ENCODE results near the gene RPS6KA2. TPM values are rescaled to one million over a fixed set of nuclear protein-coding genes. Genes with fewer than 3 reads are reported as not detected.
"Not testable (repeated sequence)": the region's sequence is repeated elsewhere in the genome, so short reads cannot be mapped to it uniquely, and the experiment has no call there.

RPS6KA2 gene
- total RNA-seq, 1 donor from 2014 or later = 2.4 TPM

DNA sequence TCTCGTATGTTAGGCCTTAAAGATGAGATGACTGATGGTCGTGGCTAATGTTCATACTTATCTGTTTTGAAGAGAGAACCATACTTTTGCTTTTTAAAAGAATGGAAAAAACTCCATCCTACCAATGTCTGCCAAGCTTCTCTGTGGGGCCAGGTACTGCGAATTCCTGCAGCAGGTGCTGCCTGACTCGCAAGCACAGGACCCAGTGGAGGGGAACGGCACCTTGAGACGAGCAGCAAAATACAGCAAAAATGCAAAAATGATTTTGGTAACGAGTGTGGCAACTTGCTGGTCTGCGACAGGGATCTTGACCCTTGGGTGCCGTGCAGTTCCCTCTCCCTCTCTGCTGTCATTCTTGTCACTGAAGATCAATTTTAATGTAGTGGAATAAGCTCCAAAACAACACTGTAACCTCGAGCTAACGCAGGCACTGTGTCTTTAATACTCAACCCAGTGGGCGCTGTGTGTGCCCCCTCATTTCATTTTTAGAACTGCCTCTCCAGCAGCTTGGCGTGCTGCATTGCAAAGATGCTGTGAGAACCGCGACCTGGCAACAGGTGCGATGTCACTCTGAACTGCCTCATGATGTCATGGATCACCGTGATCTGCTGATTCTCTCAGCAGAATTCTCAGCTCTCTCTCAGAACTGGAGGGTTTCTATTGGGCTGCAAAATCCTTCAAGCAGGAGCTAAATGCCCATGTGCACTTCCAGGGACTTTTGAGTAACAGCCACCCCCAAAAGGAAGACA, 92.2 kb downstream of the RPS6KA2 start:
- intact Hi-C loops (cut with micrococcal nuclease) = no loop called here

DNA sequence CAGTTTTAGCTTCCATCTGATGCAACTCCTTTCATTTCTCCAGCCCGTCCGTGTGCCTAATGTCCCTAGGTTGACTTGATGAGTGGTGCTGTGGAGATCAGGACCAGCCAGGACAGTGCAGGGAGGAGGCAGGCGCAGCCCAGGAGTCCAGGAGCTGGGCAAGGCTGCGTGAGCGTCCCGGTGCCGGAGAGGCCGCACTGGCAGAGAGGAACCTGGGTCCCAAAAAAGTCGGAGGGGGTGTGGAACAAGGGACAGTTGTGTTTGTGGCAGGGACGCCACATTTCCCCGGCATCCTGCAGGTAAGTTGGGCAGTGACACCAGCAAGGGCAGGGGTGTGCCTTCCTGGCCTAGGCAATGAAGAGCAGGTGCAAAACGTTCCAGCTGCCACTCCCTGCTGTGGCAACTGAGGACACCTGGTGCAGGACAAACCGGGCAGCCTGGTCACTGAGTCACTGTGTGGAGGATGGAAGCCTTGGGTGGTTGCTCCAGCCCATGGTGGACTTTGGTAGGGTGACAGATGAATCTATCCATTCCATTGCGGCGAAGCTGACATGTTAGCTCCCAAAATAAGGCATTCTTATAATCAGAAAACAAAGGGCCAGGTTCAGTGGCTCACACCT, 93.7 kb downstream of the RPS6KA2 start:
- intact Hi-C loops (cut with micrococcal nuclease) = no loop called here

DNA sequence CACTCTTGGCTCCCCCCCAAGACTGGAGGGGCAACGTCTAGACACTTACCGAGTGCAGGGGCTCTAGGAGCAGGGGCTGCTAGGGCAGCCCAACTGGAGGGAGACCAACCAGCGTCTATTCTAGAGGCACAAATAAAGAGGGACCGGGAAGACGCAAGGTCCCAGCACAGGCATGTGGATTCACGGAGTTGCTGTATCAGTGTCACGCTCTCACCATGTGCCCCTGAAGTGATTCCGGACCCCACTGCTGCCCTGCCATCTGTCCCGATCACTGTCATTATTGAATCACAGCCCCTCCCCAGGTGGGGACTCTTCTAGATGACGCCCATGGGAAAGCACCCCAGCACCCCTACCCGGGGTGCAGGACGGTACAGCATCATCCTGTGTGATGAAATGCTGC, 94.7 kb downstream of the RPS6KA2 start:
- intact Hi-C loops (cut with micrococcal nuclease) = no loop called here

- intact Hi-C loops (cut with micrococcal nuclease) = no loop called here
Observed at GRCh38 chr6:166530211-166531095, 96.6 kb downstream of the RPS6KA2 start.

- intact Hi-C loops (cut with micrococcal nuclease) = no loop called here
Observed at GRCh38 chr6:166529586-166529985, 97.5 kb downstream of the RPS6KA2 start.

GRCh38 chr6:166529058-166529457, 98.0 kb downstream of the RPS6KA2 start:
- intact Hi-C loops (cut with micrococcal nuclease) = not testable (repeated sequence)

DNA sequence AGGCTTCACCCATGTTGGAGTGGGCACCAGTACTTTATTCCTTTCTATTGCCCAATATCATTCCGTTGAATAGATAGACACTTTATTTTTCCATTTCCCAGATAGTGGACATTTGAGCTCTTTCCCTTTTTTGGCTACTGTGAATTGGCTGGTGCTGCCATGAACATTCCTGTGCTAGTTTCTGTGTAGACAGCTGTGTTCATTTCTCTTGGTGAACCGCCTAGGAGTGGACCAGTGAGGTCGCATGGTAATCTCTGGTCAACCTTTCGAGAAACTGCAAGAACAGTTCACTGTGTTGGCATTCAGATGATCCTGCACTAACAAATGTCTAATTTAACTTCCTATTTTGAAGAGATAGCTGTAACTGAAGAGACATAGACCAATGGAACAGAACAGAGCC, 99.2 kb downstream of the RPS6KA2 start:
- intact Hi-C loops (cut with micrococcal nuclease) = no loop called here

- intact Hi-C loops (cut with micrococcal nuclease) = no loop called here
Observed at GRCh38 chr6:166526937-166527336, 100.1 kb downstream of the RPS6KA2 start.

DNA sequence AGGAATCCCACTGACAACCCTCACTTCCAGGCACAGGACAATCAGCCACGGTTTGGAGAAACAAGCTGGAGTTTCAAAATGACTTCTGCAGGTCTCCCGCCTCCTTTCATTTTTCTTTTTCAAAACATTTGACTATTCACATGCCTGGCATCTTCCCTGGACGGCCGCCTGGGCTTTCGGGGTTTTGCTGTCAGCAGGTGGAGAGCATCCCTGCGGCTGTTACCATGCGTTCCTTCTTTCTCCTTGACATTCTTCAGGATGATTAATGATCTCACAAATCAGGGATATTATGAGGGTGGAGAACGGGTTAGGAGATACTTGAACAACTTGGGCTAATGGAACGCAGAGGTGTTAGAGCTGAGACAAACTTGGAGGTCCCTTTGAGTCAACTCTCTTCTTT, 101.5 kb downstream of the RPS6KA2 start:
- intact Hi-C loops (cut with micrococcal nuclease) = no loop called here

- intact Hi-C loops (cut with micrococcal nuclease) = no loop called here
Observed at GRCh38 chr6:166523782-166524559, 103.1 kb downstream of the RPS6KA2 start.

DNA sequence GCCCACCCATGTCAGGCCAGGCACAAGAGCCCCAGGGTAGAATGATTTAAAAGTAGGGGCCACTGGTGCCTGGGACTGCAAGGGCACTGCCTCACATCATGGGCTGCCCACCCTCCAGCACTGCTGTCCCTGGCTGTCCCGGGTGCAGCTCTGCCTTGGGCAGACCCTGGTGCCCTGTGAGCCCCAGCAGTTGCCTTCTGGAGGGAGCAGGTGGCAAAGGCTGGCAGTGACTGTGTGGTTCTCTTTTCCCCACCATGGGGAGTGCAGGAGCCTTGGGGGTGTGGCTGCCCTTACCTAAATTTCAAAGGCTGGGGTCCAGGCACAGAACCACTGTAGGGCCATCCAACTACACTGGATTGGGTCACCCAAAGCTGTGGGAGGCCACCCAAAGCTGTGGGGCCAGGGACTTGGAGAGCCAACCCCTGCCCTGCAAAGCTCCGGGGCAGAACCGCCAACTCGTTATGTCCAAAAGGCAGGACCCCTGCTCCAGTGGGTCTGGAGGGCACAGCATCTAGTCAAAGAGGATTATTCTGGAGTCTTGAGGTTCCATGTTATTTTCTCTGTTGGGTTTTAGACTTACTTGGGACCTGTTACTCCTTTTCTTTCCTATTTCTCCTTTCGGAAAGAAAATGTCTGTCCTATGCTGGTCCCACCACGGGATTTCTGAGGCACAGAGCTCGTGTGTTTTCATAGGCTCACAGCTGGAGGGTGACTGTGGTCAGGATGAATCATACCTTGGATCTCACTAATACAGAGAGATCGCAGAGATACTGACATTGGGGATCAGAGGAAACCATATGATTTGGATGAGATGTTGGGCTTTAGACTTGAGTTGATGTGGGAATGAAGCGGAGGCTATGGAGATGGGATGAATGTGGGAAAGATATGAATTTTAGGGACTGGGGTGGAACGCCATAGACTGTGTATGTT, 105.9 kb downstream of the RPS6KA2 start:
- intact Hi-C loops (cut with micrococcal nuclease) = no loop called here

- intact Hi-C loops (cut with micrococcal nuclease) = no loop called here
Observed at GRCh38 chr6:166516251-166516884, 110.7 kb downstream of the RPS6KA2 start.

DNA sequence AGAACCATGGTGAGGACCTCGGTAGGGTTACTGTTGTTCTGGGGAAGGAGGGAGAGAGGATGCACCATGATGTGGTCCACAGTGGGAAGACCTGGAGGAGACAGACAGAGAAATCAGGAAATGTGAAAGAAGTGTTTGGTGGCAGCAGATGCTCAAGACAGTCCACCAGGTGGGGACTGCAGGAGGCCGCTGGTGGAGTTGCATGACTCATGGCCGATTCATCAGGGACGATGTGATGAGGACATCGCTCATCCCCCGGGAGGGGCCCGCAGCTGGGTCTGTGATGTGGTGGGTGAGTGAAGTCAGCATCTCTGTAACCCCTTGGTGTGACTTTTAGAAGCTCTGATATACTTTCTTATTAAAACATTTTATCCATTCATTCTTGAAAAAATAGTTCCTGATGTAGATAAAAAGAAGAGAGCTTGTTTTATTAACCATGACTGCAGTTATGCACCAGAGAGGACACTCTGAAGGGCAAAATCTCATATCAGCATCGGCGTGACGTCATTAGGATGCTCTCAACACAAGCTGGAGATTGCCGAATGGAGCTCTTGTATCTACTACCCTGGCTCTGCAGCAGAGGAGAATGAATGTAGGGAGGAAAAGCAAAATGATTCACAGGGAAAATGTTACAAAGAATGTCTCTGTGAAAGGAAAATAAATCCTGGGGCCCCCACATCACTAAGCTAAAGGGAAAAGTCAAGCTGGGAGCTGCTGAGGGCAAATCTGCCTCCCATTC, 111.8 kb downstream of the RPS6KA2 start:
- intact Hi-C loops (cut with micrococcal nuclease) = no loop called here

GRCh38 chr6:166514196-166514595, 112.9 kb downstream of the RPS6KA2 start:
- intact Hi-C loops (cut with micrococcal nuclease) = no loop called here

- intact Hi-C loops (cut with micrococcal nuclease) = no loop called here
Observed at GRCh38 chr6:166512567-166512966, 114.5 kb downstream of the RPS6KA2 start.

- intact Hi-C loops (cut with micrococcal nuclease) = no loop called here
Observed at GRCh38 chr6:166511316-166511715, 115.7 kb downstream of the RPS6KA2 start.

DNA sequence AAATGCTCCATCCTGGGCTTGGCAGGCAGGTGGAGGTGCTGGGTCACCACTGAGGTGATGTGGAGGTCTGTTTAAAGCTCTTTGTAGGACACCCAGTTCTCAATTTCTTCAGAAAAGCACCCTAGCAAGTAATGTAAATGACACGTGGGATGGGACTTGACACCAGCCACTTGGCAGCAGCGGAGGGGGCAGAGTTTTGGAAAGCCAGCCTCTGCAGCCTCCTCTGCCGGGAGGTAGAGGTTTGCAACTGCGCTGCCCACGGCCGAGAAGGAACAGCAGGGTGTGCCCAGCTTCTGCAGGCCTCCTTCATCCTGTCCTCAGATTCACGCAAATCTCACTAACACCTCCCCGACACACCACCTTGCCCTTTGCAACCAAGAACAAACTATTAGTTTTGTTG, 117.9 kb downstream of the RPS6KA2 start:
- intact Hi-C loops (cut with micrococcal nuclease) = no loop called here

DNA sequence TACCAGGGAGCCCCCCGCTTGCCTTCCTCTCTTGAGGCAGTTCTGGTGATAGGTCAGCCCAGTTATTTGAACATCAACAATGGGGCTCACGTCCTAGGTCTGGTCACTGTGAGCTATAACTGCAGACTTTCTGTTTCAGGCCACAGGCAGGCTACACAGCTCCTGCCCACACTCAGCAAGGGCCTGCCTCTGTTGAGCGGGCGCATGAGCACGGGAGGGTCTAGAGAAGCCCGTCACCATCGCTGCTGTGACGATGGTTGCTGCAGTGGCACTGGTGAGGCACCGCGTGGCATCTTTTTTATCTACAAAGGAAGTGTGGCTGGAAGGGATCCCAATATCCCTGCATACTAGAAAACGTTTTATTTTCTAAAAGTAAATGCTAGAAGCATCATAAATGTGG, 118.3 kb downstream of the RPS6KA2 start:
- intact Hi-C loops (cut with micrococcal nuclease) = no loop called here

All from T-helper 2 cell treated with Interferon-gamma antibody and Interleukin-4, amounts not matched to agents 100 ng/mL and 5 ng/mL, for 36 hours (primary cell).